ENCODE data around the gene TSFM.

TSFM gene

GRCh38 chr12:57782243-57782607 is 362 bp upstream of the TSFM start:
- ATAC-seq = no peak
- TF ChIP-seq ARNTL (CRISPR knock-in tag; IDR thresholded peaks at IDR 0.05; ENCODE audit: borderline replicate concordance, low read depth) (no peak), ZNF70 (CRISPR knock-in tag; IDR thresholded peaks at IDR 0.05) (no peak), TCF4 (CRISPR knock-in tag; IDR thresholded peaks at IDR 0.05; ENCODE audit: borderline replicate concordance) (no peak), ISL1 (CRISPR knock-in tag; IDR thresholded peaks at IDR 0.05) (no peak), ZFP30 (CRISPR knock-in tag; IDR thresholded peaks at IDR 0.05) (no peak), POU6F1 (CRISPR knock-in tag; IDR thresholded peaks at IDR 0.05; ENCODE audit: borderline replicate concordance, low read depth) (no peak), PPARA (CRISPR knock-in tag; IDR thresholded peaks at IDR 0.05; ENCODE audit: borderline replicate concordance) (no peak), ZNF8 (CRISPR knock-in tag; IDR thresholded peaks at IDR 0.05) (no peak), CSDC2 (CRISPR knock-in tag; IDR thresholded peaks at IDR 0.05) (no peak), SNAI2 (CRISPR knock-in tag; IDR thresholded peaks at IDR 0.05) (no peak), OSR1 (CRISPR knock-in tag; IDR thresholded peaks at IDR 0.05) (no peak), ESRRG (CRISPR knock-in tag; IDR thresholded peaks at IDR 0.05) (no peak), ZFP3 (CRISPR knock-in tag; IDR thresholded peaks at IDR 0.05) (no peak), ZNF565 (CRISPR knock-in tag; conservative IDR thresholded peaks at IDR 0.05; ENCODE audit: low read depth) (no peak), TOX (CRISPR knock-in tag; IDR thresholded peaks at IDR 0.05; ENCODE audit: borderline replicate concordance) (no peak)
- TF ChIP-seq, protein P1, sequence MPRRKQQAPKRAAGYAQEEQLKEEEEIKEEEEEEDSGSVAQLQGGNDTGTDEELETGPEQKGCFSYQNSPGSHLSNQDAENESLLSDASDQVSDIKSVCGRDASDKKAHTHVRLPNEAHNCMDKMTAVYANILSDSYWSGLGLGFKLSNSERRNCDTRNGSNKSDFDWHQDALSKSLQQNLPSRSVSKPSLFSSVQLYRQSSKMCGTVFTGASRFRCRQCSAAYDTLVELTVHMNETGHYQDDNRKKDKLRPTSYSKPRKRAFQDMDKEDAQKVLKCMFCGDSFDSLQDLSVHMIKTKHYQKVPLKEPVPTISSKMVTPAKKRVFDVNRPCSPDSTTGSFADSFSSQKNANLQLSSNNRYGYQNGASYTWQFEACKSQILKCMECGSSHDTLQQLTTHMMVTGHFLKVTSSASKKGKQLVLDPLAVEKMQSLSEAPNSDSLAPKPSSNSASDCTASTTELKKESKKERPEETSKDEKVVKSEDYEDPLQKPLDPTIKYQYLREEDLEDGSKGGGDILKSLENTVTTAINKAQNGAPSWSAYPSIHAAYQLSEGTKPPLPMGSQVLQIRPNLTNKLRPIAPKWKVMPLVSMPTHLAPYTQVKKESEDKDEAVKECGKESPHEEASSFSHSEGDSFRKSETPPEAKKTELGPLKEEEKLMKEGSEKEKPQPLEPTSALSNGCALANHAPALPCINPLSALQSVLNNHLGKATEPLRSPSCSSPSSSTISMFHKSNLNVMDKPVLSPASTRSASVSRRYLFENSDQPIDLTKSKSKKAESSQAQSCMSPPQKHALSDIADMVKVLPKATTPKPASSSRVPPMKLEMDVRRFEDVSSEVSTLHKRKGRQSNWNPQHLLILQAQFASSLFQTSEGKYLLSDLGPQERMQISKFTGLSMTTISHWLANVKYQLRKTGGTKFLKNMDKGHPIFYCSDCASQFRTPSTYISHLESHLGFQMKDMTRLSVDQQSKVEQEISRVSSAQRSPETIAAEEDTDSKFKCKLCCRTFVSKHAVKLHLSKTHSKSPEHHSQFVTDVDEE (CRISPR knock-in tag; IDR thresholded peaks at IDR 0.05) = no peak
- TF ChIP-seq, protein P2, sequence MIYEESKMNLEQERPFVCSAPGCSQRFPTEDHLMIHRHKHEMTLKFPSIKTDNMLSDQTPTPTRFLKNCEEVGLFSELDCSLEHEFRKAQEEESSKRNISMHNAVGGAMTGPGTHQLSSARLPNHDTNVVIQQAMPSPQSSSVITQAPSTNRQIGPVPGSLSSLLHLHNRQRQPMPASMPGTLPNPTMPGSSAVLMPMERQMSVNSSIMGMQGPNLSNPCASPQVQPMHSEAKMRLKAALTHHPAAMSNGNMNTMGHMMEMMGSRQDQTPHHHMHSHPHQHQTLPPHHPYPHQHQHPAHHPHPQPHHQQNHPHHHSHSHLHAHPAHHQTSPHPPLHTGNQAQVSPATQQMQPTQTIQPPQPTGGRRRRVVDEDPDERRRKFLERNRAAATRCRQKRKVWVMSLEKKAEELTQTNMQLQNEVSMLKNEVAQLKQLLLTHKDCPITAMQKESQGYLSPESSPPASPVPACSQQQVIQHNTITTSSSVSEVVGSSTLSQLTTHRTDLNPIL (CRISPR knock-in tag; IDR thresholded peaks at IDR 0.05; ENCODE audit: low read depth) = no peak

- no peak for ATAC-seq
- TF ChIP-seq ESRRG (CRISPR knock-in tag; IDR thresholded peaks at IDR 0.05) (no peak), RARB (CRISPR knock-in tag; IDR thresholded peaks at IDR 0.05) (no peak), TOX (CRISPR knock-in tag; IDR thresholded peaks at IDR 0.05; ENCODE audit: borderline replicate concordance) (no peak), BACH2 (CRISPR knock-in tag; IDR thresholded peaks at IDR 0.05; ENCODE audit: borderline replicate concordance) (no peak), ISL1 (CRISPR knock-in tag; IDR thresholded peaks at IDR 0.05) (no peak), PATZ1 (CRISPR knock-in tag; IDR thresholded peaks at IDR 0.05; ENCODE audit: borderline replicate concordance) (no peak), SNAI2 (CRISPR knock-in tag; IDR thresholded peaks at IDR 0.05) (no peak), ZFP30 (CRISPR knock-in tag; IDR thresholded peaks at IDR 0.05) (no peak), ZNF70 (CRISPR knock-in tag; IDR thresholded peaks at IDR 0.05) (no peak), OSR1 (CRISPR knock-in tag; IDR thresholded peaks at IDR 0.05) (no peak), ZFP3 (CRISPR knock-in tag; IDR thresholded peaks at IDR 0.05) (no peak), ARNTL (CRISPR knock-in tag; IDR thresholded peaks at IDR 0.05; ENCODE audit: borderline replicate concordance, low read depth) (no peak), GLIS3 (CRISPR knock-in tag; IDR thresholded peaks at IDR 0.05) (no peak), TCF4 (CRISPR knock-in tag; IDR thresholded peaks at IDR 0.05; ENCODE audit: borderline replicate concordance) (no peak)
- TF ChIP-seq, protein P1 (CRISPR knock-in tag; IDR thresholded peaks at IDR 0.05) = no peak
Measured at GRCh38 chr12:57783466-57783801, 847 bp downstream of the TSFM start.

Measured in SK-N-SH treated with all-trans-retinoic acid at 6 μM for 48 hours (cell line).